ENCODE results near the gene YY1. TPM values are rescaled to one million over a fixed set of nuclear protein-coding genes. Genes with fewer than 3 reads are reported as not detected.
A peak's percentile ranks its signal among the peaks of the same experiment; 100 is the strongest.

YY1 gene
- total and polyA plus RNA-seq, 8 donors: 23.0 to 68.1 (median 41.9) TPM

GRCh38 chr14:100323121-100323941, 84.4 kb downstream of the YY1 start, which contains the start of gene SLC25A47:
SLC25A47 (plus strand) TSS chr14:100323339; CDS start chr14:100323415, 76 bp downstream.
- H3K9me3 ChIP-seq: no peaks in the 10 kb centered on the region
- no peak for DNase-seq
- TF ChIP-seq EP300 (IDR thresholded peaks at IDR 0.05) (no peak), CTCF (IDR thresholded peaks at IDR 0.05) (no peak), POLR2A (IDR thresholded peaks at IDR 0.05) (no peak), POLR2AphosphoS5 (IDR thresholded peaks at IDR 0.05) (no peak)
- 86 to 97% (median 92%) methylated on average over 9 to 16 of the region's 16 CpGs for WGBS, 5 donors
- intact Hi-C loops (cut with DNase I; ENCODE audit: low total_unique reads): no loop called here
- no peak within 1 kb of the TSS for H3K27ac ChIP-seq
- no peaks in the 10 kb centered on the region for H3K36me3 ChIP-seq
- no peak within 1 kb of the TSS for H3K4me3 ChIP-seq
- no peaks in the 10 kb centered on the region for H3K27me3 ChIP-seq
- peaks cover 0 to 12% (median 6%) of the 10 kb centered on the region in 4 donors for H3K4me1 ChIP-seq

- intact Hi-C loops (cut with DNase I; ENCODE audit: low total_unique reads): no loop called here
- H3K27ac ChIP-seq: no peak overlapping the region
- 80 to 92% (median 90%) methylated on average over 5 to 8 of the region's 8 CpGs for WGBS, 5 donors
These were observed 85.0 kb downstream of the YY1 start for GRCh38 chr14:100323942-100324307.

GRCh38 chr14:100325231-100325632, 86.3 kb downstream of the YY1 start:
- no peak for TF ChIP-seq POLR2AphosphoS5 (IDR thresholded peaks at IDR 0.05)
- no peak for TF ChIP-seq EP300 (IDR thresholded peaks at IDR 0.05)
- no peak for TF ChIP-seq CTCF (IDR thresholded peaks at IDR 0.05)
- TF ChIP-seq POLR2A (IDR thresholded peaks at IDR 0.05): no peak
- H3K4me1 ChIP-seq: peaks cover 0 to 9% (median 3%) of the 10 kb centered on the region in 4 donors
- H3K4me3 ChIP-seq: no peak overlapping the region
- H3K36me3 ChIP-seq: no peaks in the 10 kb centered on the region
- no peaks in the 10 kb centered on the region for H3K27me3 ChIP-seq
- no peak for DNase-seq
- no peaks in the 10 kb centered on the region for H3K9me3 ChIP-seq
- intact Hi-C loops (cut with DNase I; ENCODE audit: low total_unique reads): no loop called here
- 50 to 69% (median 59%) methylated on average over 14 to 17 of the region's 17 CpGs for WGBS, 5 donors
- H3K27ac ChIP-seq: no peak overlapping the region

More at GRCh38 chr14:100323942-100324307, 85.0 kb downstream of the YY1 start:
- DNase-seq: no peak
- H3K9me3 ChIP-seq: no peaks in the 10 kb centered on the region
- no peaks in the 10 kb centered on the region for H3K36me3 ChIP-seq
- no peaks in the 10 kb centered on the region for H3K27me3 ChIP-seq
- H3K4me3 ChIP-seq: no peak overlapping the region
- TF ChIP-seq CTCF (IDR thresholded peaks at IDR 0.05): no peak
- peaks cover 0 to 9% (median 3%) of the 10 kb centered on the region in 4 donors for H3K4me1 ChIP-seq

- Histone ChIP-seq H3K4me3 (no peak overlapping the region), H3K9me3 (no peaks in the 10 kb centered on the region), H3K4me1 (peaks cover 0 to 9% (median 3%) of the 10 kb centered on the region in 4 donors), H3K27ac (no peak overlapping the region), H3K27me3 (no peaks in the 10 kb centered on the region), H3K36me3 (no peaks in the 10 kb centered on the region)
- peak in 1 of 2 donors; percentile 77 for DNase-seq
- intact Hi-C loops (cut with DNase I; ENCODE audit: low total_unique reads): no loop called here
- WGBS, 5 donors: 37 to 68% (median 54%) methylated on average over 10 to 13 of the region's 13 CpGs
- TF ChIP-seq EP300 (IDR thresholded peaks at IDR 0.05): no peak
- no peak for TF ChIP-seq POLR2AphosphoS5 (IDR thresholded peaks at IDR 0.05)
- TF ChIP-seq CTCF (IDR thresholded peaks at IDR 0.05): no peak
- no peak for TF ChIP-seq POLR2A (IDR thresholded peaks at IDR 0.05)
These were observed 87.0 kb downstream of the YY1 start for GRCh38 chr14:100325958-100326357.
